Measurements from ENCODE around the gene POLDIP3. TPM values are rescaled to one million over a fixed set of nuclear protein-coding genes. Genes with fewer than 3 reads are reported as not detected.

POLDIP3 gene
- total and polyA plus RNA-seq, 2 of the 4 experiments (the other 2 are of a cell fraction), result 33.9 to 43.6 TPM

GRCh38 chr22:42610186-42610585 lies 4.5 kb downstream of the POLDIP3 start:
- Histone ChIP-seq H3K4me1 (ENCODE audit: control insufficient read depth, insufficient read depth, low read length) (peaks cover 28% of the 10 kb centered on the region), H3K56ac (ENCODE audit: extremely low read depth, insufficient read depth, low read length) (no peak overlapping the region), H3K27me3 (ENCODE audit: control insufficient read depth, insufficient read depth, low read length) (no peaks in the 10 kb centered on the region), H4K5ac (ENCODE audit: low read depth, low read length) (no peak overlapping the region), H3K27ac (ENCODE audit: insufficient read depth, low read length) (peak overlapping the region; percentile 66; the same call in 1 of the 2 replicates), H2BK5ac (ENCODE audit: low read depth, low read length, poor library complexity, severe bottlenecking) (peak overlapping the region; percentile 9), H4K91ac (ENCODE audit: insufficient read depth, low read depth, low read length) (no peak overlapping the region), H2BK120ac (ENCODE audit: low read depth, low read length) (no peak overlapping the region), H4K8ac (ENCODE audit: low read depth in 2 of 2, low read length in 2 of 2) (0 out of 4 replicates have a peak overlapping the region, but pooled peaks of 1 of the 2 experiments have one; percentile 11), H3K9me1 (ENCODE audit: insufficient read depth, low read length) (peaks cover 23% of the 10 kb centered on the region), H3K14ac (replicated peaks; ENCODE audit: low read depth, low read length) (peak overlapping the region; percentile 13; the same call in 1 of the 2 replicates), H3K36me3 (ENCODE audit: control insufficient read depth, insufficient read depth, low read length) (peaks cover 9% of the 10 kb centered on the region), H4K20me1 (ENCODE audit: insufficient read depth, low read length) (peaks cover 58% of the 10 kb centered on the region), H2BK15ac (ENCODE audit: low read depth, low read length) (no peak overlapping the region), H3K9ac (ENCODE audit: low read depth, low read length) (no peak overlapping the region), H3K4ac (ENCODE audit: low read depth, low read length) (0 out of 2 replicates have a peak overlapping the region, but pooled peaks have one; percentile 13), H3K4me3 (ENCODE audit: insufficient read depth, low read depth, low read length) (no peak overlapping the region), H2AFZ (replicated peaks; ENCODE audit: low read length, poor library complexity) (no peak overlapping the region), H3K23ac (ENCODE audit: low read depth, low read length) (peak overlapping the region; percentile 69), H2AK9ac (replicated peaks; ENCODE audit: low read depth, low read length, poor library complexity) (peak overlapping the region; percentile 31), H3K9me3 (ENCODE audit: control insufficient read depth, insufficient read depth, low read length) (no peaks in the 10 kb centered on the region), H3K4me2 (ENCODE audit: low read depth, low read length) (peak overlapping the region; percentile 27; the same call in 1 of the 2 replicates), H2AK5ac (ENCODE audit: low read depth, low read length) (peak overlapping the region; percentile 18; the same call in 1 of the 2 replicates), H3K79me1 (ENCODE audit: low read depth in 1 of 2, low read length in 2 of 2) (peaks cover 20 to 70% of the 10 kb centered on the region in 2 experiments; a peak in 3 of 4 replicates), H2BK20ac (ENCODE audit: low read depth, low read length) (no peak overlapping the region), H3K18ac (ENCODE audit: low read depth, low read length) (no peak overlapping the region)
- no TSS peak for BruUV-seq (replicated peaks)
- DNase-seq (no peak), ATAC-seq (ENCODE audit: low read depth) (no peak)
- dilution Hi-C loops (cut with HindIII; ENCODE audit: low sequenced_read_pairs, unreplicated experiment), result no loop called here
- POLR2A ChIA-PET (ENCODE audit: unreplicated experiment), result no interaction called here
- intact Hi-C loops (cut with micrococcal nuclease), result no loop called here
- in situ Hi-C loops (cut with MboI; ENCODE audit: low sequenced_read_pairs), result no loop called here
- 100% methylated on average over 1 of the region's 5 CpGs; no CpG with 5 or more reads in 1 of the 2 experiments for WGBS, 2 experiments (ENCODE audit: extremely low coverage in 2 of 2, insufficient read length in 1 of 2)
- TF ChIP-seq CHD1 (IDR thresholded peaks at IDR 0.05; ENCODE audit: low read depth, low read length), result no peak
- no peak for TF ChIP-seq BHLHE40 (IDR thresholded peaks at IDR 0.05; ENCODE audit: low read depth, low read length)
- TF ChIP-seq, protein P1, sequence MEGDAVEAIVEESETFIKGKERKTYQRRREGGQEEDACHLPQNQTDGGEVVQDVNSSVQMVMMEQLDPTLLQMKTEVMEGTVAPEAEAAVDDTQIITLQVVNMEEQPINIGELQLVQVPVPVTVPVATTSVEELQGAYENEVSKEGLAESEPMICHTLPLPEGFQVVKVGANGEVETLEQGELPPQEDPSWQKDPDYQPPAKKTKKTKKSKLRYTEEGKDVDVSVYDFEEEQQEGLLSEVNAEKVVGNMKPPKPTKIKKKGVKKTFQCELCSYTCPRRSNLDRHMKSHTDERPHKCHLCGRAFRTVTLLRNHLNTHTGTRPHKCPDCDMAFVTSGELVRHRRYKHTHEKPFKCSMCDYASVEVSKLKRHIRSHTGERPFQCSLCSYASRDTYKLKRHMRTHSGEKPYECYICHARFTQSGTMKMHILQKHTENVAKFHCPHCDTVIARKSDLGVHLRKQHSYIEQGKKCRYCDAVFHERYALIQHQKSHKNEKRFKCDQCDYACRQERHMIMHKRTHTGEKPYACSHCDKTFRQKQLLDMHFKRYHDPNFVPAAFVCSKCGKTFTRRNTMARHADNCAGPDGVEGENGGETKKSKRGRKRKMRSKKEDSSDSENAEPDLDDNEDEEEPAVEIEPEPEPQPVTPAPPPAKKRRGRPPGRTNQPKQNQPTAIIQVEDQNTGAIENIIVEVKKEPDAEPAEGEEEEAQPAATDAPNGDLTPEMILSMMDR (conservative IDR thresholded peaks at IDR 0.05; ENCODE audit: low read depth, low read length), result no peak
- TF ChIP-seq NFE2L2 (IDR thresholded peaks at IDR 0.05; ENCODE audit: low read depth, low read length), result no peak
- TF ChIP-seq CEBPB (IDR thresholded peaks at IDR 0.05; ENCODE audit: low read depth, low read length), result no peak
- CTCF ChIA-PET, result no interaction called here
